ENCODE results near the gene PTPRE. TPM values are rescaled to one million over a fixed set of nuclear protein-coding genes. Genes with fewer than 3 reads are reported as not detected.

Gene PTPRE
- total RNA-seq, 6 donors from 2014 or later: 49.9 to 89.2 (median 64.2) TPM

- Histone ChIP-seq H3K27ac (no peak overlapping the region), H3K36me3 (no peaks in the 10 kb centered on the region), H3K9me3 (no peaks in the 10 kb centered on the region), H3K27me3 (no peaks in the 10 kb centered on the region), H3K4me1 (peaks cover 29 to 47% (median 41%) of the 10 kb centered on the region in 4 donors), H3K4me3 (no peak overlapping the region)
- WGBS, 2 donors: 88 to 94% methylated on average over 4 of the region's 4 CpGs
- DNase-seq (no peak), ATAC-seq (ENCODE audit: low FRiP score in 2 of 2) (no peak)
- no peak for TF ChIP-seq CTCF (IDR thresholded peaks at IDR 0.05)
- no peak for TF ChIP-seq POLR2AphosphoS5 (IDR thresholded peaks at IDR 0.05)
- TF ChIP-seq EP300 (IDR thresholded peaks at IDR 0.05): no peak
- TF ChIP-seq POLR2A (IDR thresholded peaks at IDR 0.05): no peak
Measured at GRCh38 chr10:127980898-127981297, 74.0 kb downstream of the PTPRE start.

GRCh38 chr10:127982601-127983000 lies 75.7 kb downstream of the PTPRE start:
- Histone ChIP-seq H3K36me3 (no peaks in the 10 kb centered on the region), H3K27me3 (no peaks in the 10 kb centered on the region), H3K27ac (no peak overlapping the region), H3K9me3 (no peaks in the 10 kb centered on the region), H3K4me1 (peaks cover 13 to 33% (median 30%) of the 10 kb centered on the region in 4 donors), H3K4me3 (no peak overlapping the region)
- ATAC-seq (ENCODE audit: low FRiP score in 2 of 2) (no peak), DNase-seq (no peak)
- 83 to 88% methylated on average over 10 of the region's 10 CpGs for WGBS, 2 donors
- TF ChIP-seq POLR2A (IDR thresholded peaks at IDR 0.05): no peak
- no peak for TF ChIP-seq POLR2AphosphoS5 (IDR thresholded peaks at IDR 0.05)
- no peak for TF ChIP-seq EP300 (IDR thresholded peaks at IDR 0.05)
- no peak for TF ChIP-seq CTCF (IDR thresholded peaks at IDR 0.05)

GRCh38 chr10:127983344-127984100 lies 76.6 kb downstream of the PTPRE start:
- Histone ChIP-seq H3K9me3 (no peaks in the 10 kb centered on the region), H3K27me3 (no peaks in the 10 kb centered on the region), H3K4me3 (no peak overlapping the region), H3K4me1 (peaks cover 5 to 29% (median 21%) of the 10 kb centered on the region in 4 donors), H3K27ac (peak overlapping the region; percentile 2 to 60 (median 20)), H3K36me3 (no peaks in the 10 kb centered on the region)
- DNase-seq (peak in 1 of 2 donors; percentile 38), ATAC-seq (ENCODE audit: low FRiP score in 2 of 2) (no peak)
- TF ChIP-seq EP300 (IDR thresholded peaks at IDR 0.05) (no peak), CTCF (IDR thresholded peaks at IDR 0.05) (no peak), POLR2A (IDR thresholded peaks at IDR 0.05) (no peak), POLR2AphosphoS5 (IDR thresholded peaks at IDR 0.05) (no peak)
- WGBS, 2 donors: 60 to 61% methylated on average over 19 of the region's 19 CpGs

GRCh38 chr10:127984945-127985344 lies 78.0 kb downstream of the PTPRE start:
- ATAC-seq (ENCODE audit: low FRiP score in 2 of 2): no peak
- DNase-seq: no peak

More at GRCh38 chr10:127984945-127985344, 78.0 kb downstream of the PTPRE start:
- no peak for TF ChIP-seq CTCF (IDR thresholded peaks at IDR 0.05)
- no peak for TF ChIP-seq POLR2AphosphoS5 (IDR thresholded peaks at IDR 0.05)
- no peak for TF ChIP-seq EP300 (IDR thresholded peaks at IDR 0.05)
- no peak for TF ChIP-seq POLR2A (IDR thresholded peaks at IDR 0.05)
- no peak overlapping the region for H3K4me3 ChIP-seq
- peak overlapping the region in 1 of 4 donors; percentile 60 for H3K27ac ChIP-seq
- H3K9me3 ChIP-seq: no peaks in the 10 kb centered on the region
- H3K4me1 ChIP-seq: peaks cover 15 to 33% (median 22%) of the 10 kb centered on the region in 4 donors
- H3K27me3 ChIP-seq: no peaks in the 10 kb centered on the region
- no peaks in the 10 kb centered on the region for H3K36me3 ChIP-seq
- WGBS, 2 donors: 89 to 90% methylated on average over 6 of the region's 6 CpGs

Data from upper lobe of left lung (tissue), 6 donors.